Right ventricle myocardium inferior (tissue), 1 donor: Measurements from ENCODE around the gene DCAF8L1. TPM values are rescaled to one million over a fixed set of nuclear protein-coding genes. Genes with fewer than 3 reads are reported as not detected.

Experiments used
- total RNA-seq: library from RNA; stranded (reverse); fragmentation: NEBNext Ultra II Directional; extraction: Animal tissue kit (Norgen Biotek cat#: 25700); gene quantifications from one replicate; pipeline ENCODE4 v1.2.1, GENCODE V29; 2021
- donor health status: DM: no; HTN: yes; CAD: no; lungs with severe emphysema.

The DCAF8L1 gene
- total RNA-seq, 1 donor from 2014 or later, result not detected

Other genes starting within 250 kb of the DCAF8L1 start
- not detected for gene MAGEB10, start 173.5 kb downstream of the DCAF8L1 start, total RNA-seq